Psoas muscle (tissue), 8 donors: Measurements from ENCODE around the gene BCL2L11. TPM values are rescaled to one million over a fixed set of nuclear protein-coding genes. Genes with fewer than 3 reads are reported as not detected.

Experiments
- ATAC-seq, 4 donors: fragments of 200-7000 bp; cut with Tn5 transposase; one replicate each; pipeline ENCODE4 v1.9.1; 2020; ENCODE audit warnings: moderate library complexity in 3 of 4, mild to moderate bottlenecking in 2 of 4
- DNase-seq, 2 donors: peaks; one replicate each; pipeline ENCODE4 v3.0.0-alpha.2; 2020
- H3K27ac ChIP-seq: fragments of 200-600 bp; one replicate; pipeline ENCODE4 v1.8.0; 2022
- H3K27me3 ChIP-seq, 3 donors: fragments of 200-600 bp in 1 of 3; one replicate each; pipeline versions ENCODE4 v1.6.1 to v1.8.0; 2013 to 2022; ENCODE audit warnings: low read length in 2 of 3, mild to moderate bottlenecking in 2 of 3, moderate library complexity in 1 of 3; ENCODE audit not compliant: insufficient read depth in 3 of 3
- H3K36me3 ChIP-seq, 2 donors: fragments of 200-600 bp in 1 of 2; one replicate each; pipeline versions ENCODE4 v1.6.1 to v1.8.0; 2013 to 2022; ENCODE audit warnings: low read depth in 1 of 2, mild to moderate bottlenecking in 1 of 2, moderate library complexity in 1 of 2; ENCODE audit not compliant: insufficient read depth in 1 of 2
- H3K4me1 ChIP-seq: fragments of 200-600 bp; one replicate; pipeline ENCODE4 v1.8.0; 2022
- H3K4me3 ChIP-seq: fragments of 200-600 bp; one replicate; pipeline ENCODE4 v1.8.0; 2022; ENCODE audit warnings: mild to moderate bottlenecking
- H3K9me3 ChIP-seq: fragments of 200-600 bp; one replicate; pipeline ENCODE4 v1.8.0; 2022
- WGBS, 3 donors: extraction: QIAGEN DNeasy Blood & Tissue Kit; methylation state at CpG; one replicate each; pipeline versions ENCODE4 v1.1.6 to v1.1.7; 2013; 5-methylcytosine and 5-hydroxymethylcytosine counted together
- intact Hi-C, 2 donors: fragments of 100-400 bp; cut with DNase I; formaldehyde crosslinking; loops; one replicate each; pipeline versions ENCODE4 v1.11.0 to v1.14.2; 2022
- polyA plus RNA-seq, 3 donors: library from polyadenylated mRNA; stranded (reverse); fragments of 200-250 nt; gene quantifications; one replicate each; pipeline ENCODE4 v1.2.3, GENCODE V29; 2013
- total RNA-seq, 4 donors: library from RNA; stranded (reverse); fragmentation: NEBNext Ultra II Directional in 2 of 4; extraction: Animal tissue kit (Norgen Biotek cat#: 25700) in 2 of 4; gene quantifications; one replicate each; pipeline versions ENCODE4 v1.2.1 to v1.2.4, GENCODE V29; 2021 to 2023
- TF ChIP-seq, protein P1 (sequence below): fragments of 200-600 bp; IDR thresholded peaks from one replicate; pipeline ENCODE4 v1.8.0; 2022; ENCODE audit warnings: antibody characterized with exemption
- donor health status: healthy with polysubstance abuse.
- donor health status: DM: no; HTN: no; CAD: no; lungs with moderate emphysema.
- donor health status: Bipolar disorder and iron deficiency.
- donor health status: healthy.
- donor health status: DM: yes; HTN: yes; CAD: no.
- donor health status: DM: no; HTN: no; CAD: no.
- donor health status: DM: no; HTN: no; CAD: no.
- donor health status: DM: yes; HTN: yes; CAD: no.

BCL2L11 gene
- total and polyA plus RNA-seq, 7 donors, result 2.5 to 25.4 (median 8.2) TPM

DNA sequence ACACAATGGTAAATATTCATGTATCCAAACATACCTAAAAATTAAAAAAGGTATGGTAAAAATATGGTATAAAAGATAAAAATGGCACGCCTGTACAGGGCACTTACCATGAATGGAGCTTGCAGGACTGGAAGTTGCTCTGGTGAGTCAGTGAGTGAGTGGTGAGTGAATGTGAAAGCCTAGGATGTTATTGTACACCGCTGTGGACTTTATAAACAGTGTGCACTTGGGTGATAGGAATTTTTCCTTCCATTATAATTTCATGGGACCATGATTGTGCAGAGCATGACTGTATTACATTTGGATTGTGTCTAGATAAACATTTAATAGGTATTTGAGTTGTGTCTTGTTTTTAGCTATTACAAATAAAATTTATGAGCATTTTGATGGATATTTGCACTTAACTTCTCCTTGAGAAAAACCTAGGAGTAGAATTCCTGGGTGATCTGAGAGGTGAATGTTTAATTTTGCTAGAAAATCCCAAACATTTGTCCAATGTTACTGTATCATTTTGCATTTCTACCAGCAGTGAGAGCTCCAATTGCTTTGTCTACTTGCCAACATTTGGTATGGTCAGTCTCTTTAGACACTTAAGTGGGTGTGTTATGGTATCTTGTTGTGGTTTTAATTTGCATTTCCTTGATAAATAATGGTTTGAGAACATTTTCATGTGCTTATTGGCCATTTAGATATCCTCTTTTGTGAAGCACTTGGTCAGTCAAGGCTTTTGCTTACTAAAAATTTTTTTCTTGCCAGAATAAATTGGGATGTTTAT lies 81.7 kb downstream of the BCL2L11 start:
- WGBS, 3 donors, result 86 to 94% (median 87%) methylated on average over 2 of the region's 2 CpGs
- Histone ChIP-seq H3K27ac (no peak overlapping the region), H3K4me3 (no peak overlapping the region), H3K4me1 (no peaks in the 10 kb centered on the region), H3K36me3 (no peaks in the 10 kb centered on the region), H3K27me3 (no peaks in the 10 kb centered on the region), H3K9me3 (no peaks in the 10 kb centered on the region)
- TF ChIP-seq, protein P1, sequence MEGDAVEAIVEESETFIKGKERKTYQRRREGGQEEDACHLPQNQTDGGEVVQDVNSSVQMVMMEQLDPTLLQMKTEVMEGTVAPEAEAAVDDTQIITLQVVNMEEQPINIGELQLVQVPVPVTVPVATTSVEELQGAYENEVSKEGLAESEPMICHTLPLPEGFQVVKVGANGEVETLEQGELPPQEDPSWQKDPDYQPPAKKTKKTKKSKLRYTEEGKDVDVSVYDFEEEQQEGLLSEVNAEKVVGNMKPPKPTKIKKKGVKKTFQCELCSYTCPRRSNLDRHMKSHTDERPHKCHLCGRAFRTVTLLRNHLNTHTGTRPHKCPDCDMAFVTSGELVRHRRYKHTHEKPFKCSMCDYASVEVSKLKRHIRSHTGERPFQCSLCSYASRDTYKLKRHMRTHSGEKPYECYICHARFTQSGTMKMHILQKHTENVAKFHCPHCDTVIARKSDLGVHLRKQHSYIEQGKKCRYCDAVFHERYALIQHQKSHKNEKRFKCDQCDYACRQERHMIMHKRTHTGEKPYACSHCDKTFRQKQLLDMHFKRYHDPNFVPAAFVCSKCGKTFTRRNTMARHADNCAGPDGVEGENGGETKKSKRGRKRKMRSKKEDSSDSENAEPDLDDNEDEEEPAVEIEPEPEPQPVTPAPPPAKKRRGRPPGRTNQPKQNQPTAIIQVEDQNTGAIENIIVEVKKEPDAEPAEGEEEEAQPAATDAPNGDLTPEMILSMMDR, result no peak
- no peak for ATAC-seq
- intact Hi-C loops, result no loop called here
- no peak for DNase-seq

DNA sequence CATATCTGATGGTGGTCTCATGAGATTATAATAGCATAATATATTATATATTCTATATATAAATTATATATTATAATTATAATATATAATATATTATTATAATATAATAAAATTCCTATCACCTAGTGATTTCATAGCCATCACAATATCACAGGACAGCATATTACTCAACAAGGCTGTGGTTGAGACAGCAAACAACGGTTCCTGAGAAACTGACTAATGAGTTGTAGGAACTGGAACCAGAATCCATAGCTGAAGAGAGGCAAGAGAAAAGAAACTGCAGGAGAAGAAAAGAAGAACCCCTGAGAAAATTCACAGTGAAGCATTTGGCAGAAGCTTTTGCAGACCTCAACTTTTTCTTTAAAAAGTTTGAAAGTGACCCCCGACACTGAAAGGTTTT lies 84.0 kb downstream of the BCL2L11 start:
- WGBS, 3 donors, result 86 to 90% (median 89%) methylated on average over 2 of the region's 2 CpGs
- intact Hi-C loops, result no loop called here
- H3K36me3 ChIP-seq, result no peaks in the 10 kb centered on the region
- H3K27me3 ChIP-seq, result no peaks in the 10 kb centered on the region
- H3K4me1 ChIP-seq, result no peaks in the 10 kb centered on the region
- no peak overlapping the region for H3K27ac ChIP-seq
- no peak overlapping the region for H3K4me3 ChIP-seq
- no peaks in the 10 kb centered on the region for H3K9me3 ChIP-seq
- DNase-seq (no peak), ATAC-seq (no peak)
- TF ChIP-seq, protein P1, result no peak

DNA sequence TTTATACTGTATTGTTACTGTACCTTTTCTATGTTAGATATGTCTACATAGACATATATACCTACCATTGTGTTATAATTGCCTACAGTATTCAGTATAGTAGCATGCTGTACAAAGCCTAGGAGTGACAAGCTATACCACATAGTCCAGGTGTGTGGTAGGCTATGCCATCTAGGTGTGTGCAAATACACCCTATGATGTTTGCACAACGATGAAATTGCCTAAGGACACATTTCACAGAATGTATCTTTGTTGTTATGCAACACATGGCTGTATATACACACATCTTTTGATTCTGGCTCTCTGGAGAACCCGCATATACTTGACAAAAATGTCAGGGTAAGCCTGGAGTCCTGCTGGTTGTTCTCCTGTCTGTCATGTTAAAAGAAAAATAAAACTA lies 85.1 kb downstream of the BCL2L11 start:
- no peaks in the 10 kb centered on the region for H3K36me3 ChIP-seq
- no peak overlapping the region for H3K27ac ChIP-seq
- H3K4me1 ChIP-seq, result no peaks in the 10 kb centered on the region
- no peaks in the 10 kb centered on the region for H3K27me3 ChIP-seq
- DNase-seq, result no peak
- no peak for ATAC-seq
- TF ChIP-seq, protein P1, result no peak
- no peaks in the 10 kb centered on the region for H3K9me3 ChIP-seq
- 78 to 82% (median 79%) methylated on average over 2 of the region's 2 CpGs for WGBS, 3 donors
- H3K4me3 ChIP-seq, result no peak overlapping the region
- intact Hi-C loops, result no loop called here

- Histone ChIP-seq H3K4me1 (no peaks in the 10 kb centered on the region), H3K36me3 (no peaks in the 10 kb centered on the region), H3K9me3 (no peaks in the 10 kb centered on the region), H3K27ac (no peak overlapping the region), H3K4me3 (no peak overlapping the region), H3K27me3 (no peaks in the 10 kb centered on the region)
- DNase-seq (no peak), ATAC-seq (no peak)
- intact Hi-C loops, result no loop called here
- WGBS, 3 donors, result 97 to 100% (median 98%) methylated on average over 1 of the region's 1 CpG
- TF ChIP-seq, protein P1, result no peak
Observed at GRCh38 chr2:111207851-111208250, 87.1 kb downstream of the BCL2L11 start.

DNA sequence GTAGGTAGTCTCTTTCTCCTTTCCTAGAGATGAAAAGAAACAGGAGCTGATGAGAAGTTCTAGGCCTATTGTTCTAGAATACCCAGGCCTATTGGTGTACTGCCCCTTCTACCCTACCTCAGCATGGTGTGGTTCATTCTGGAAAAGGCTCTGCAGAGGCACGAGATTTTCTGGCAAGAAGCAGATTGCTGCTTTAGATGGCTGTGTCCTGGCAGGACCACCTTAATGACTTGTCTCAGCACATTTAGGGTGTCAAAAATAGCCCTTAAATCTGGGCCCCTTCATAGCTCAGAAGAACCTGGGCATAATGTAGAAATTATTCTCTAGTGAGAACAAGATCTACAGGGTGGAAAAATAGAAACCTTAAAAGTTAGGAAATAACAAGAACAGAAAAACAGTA lies 87.9 kb downstream of the BCL2L11 start:
- Histone ChIP-seq H3K36me3 (no peaks in the 10 kb centered on the region), H3K4me3 (no peak overlapping the region), H3K27ac (no peak overlapping the region), H3K27me3 (no peaks in the 10 kb centered on the region), H3K4me1 (no peaks in the 10 kb centered on the region), H3K9me3 (peaks cover 6% of the 10 kb centered on the region)
- intact Hi-C loops, result no loop called here
- 24 to 55% (median 40%) methylated on average over 1 of the region's 1 CpG for WGBS, 3 donors
- ATAC-seq, result no peak
- TF ChIP-seq, protein P1, result no peak
- DNase-seq, result no peak
